CD14-positive monocyte (primary cell): ENCODE measurements around the gene CISD3. TPM values are rescaled to one million over a fixed set of nuclear protein-coding genes. Genes with fewer than 3 reads are reported as not detected.
A peak's percentile ranks its signal among the peaks of the same experiment; 100 is the strongest.

Source experiments
- DNase-seq, 3 donors: peaks; one replicate each; pipeline ENCODE4 v3.0.0-alpha.2; 2011 to 2022
- H2AFZ ChIP-seq: 2 replicates; pipeline ENCODE4 v1.6.0; 2012; ENCODE audit warnings: mild to moderate bottlenecking, low read depth, low read length, inconsistent platforms; ENCODE audit not compliant: insufficient read depth, poor library complexity, severe bottlenecking
- H3K27ac ChIP-seq, 2 donors: 1 replicate in 1 of 2; 2 replicates in 1 of 2; pipeline ENCODE4 v1.5.1; 2012 to 2013; ENCODE audit warnings: low read length in 2 of 2, control low read depth in 1 of 2, inconsistent platforms in 1 of 2, low read depth in 1 of 2, mild to moderate bottlenecking in 1 of 2
- H3K27me3 ChIP-seq, 2 donors: one replicate each; pipeline versions ENCODE4 v1.6.0 to v1.6.1; 2011 to 2013; ENCODE audit warnings: low read length in 2 of 2; ENCODE audit not compliant: control insufficient read depth in 2 of 2, insufficient read depth in 2 of 2
- H3K36me3 ChIP-seq, 2 donors: replicated peaks in 1 of 2; 1 replicate in 1 of 2; 2 replicates in 1 of 2; pipeline versions ENCODE4 v1.5.1 to v1.6.1; 2012 to 2013; ENCODE audit warnings: low read length in 2 of 2, control low read depth in 1 of 2, inconsistent platforms in 1 of 2, mild to moderate bottlenecking in 1 of 2; ENCODE audit not compliant: insufficient read depth in 2 of 2, control insufficient read depth in 1 of 2
- H3K4me1 ChIP-seq, 2 donors: 1 replicate in 1 of 2; 2 replicates in 1 of 2; pipeline versions ENCODE4 v1.5.1 to v1.6.1; 2012 to 2013; ENCODE audit warnings: low read length in 2 of 2, control low read depth in 1 of 2, inconsistent platforms in 1 of 2, mild to moderate bottlenecking in 1 of 2, moderate library complexity in 1 of 2; ENCODE audit not compliant: insufficient read depth in 2 of 2, control insufficient read depth in 1 of 2
- H3K4me2 ChIP-seq: replicated peaks from 2 replicates; pipeline ENCODE3; 2012; ENCODE audit warnings: low read length, moderate library complexity, mild to moderate bottlenecking; ENCODE audit not compliant: poor library complexity, severe bottlenecking; ENCODE audit errors: extremely low read depth
- H3K4me3 ChIP-seq, 3 experiments: fragments of 200-600 bp in 1 of 3; sonication (generic) in 1 of 3; replicated peaks in 1 of 3; 1 replicate in 2 of 3; 2 replicates in 1 of 3; pipeline ENCODE4 v1.5.1; 2011 to 2013; ENCODE audit warnings: low read length in 3 of 3, mild to moderate bottlenecking in 3 of 3, control low read depth in 2 of 3, low read depth in 2 of 3, inconsistent platforms in 1 of 3, moderate library complexity in 1 of 3
- H3K79me2 ChIP-seq: 2 replicates; pipeline ENCODE4 v1.6.0; 2012; ENCODE audit warnings: mild to moderate bottlenecking, control low read depth, inconsistent platforms, low read length, moderate library complexity; ENCODE audit not compliant: insufficient read depth
- H3K9ac ChIP-seq: 2 replicates; pipeline ENCODE4 v1.6.0; 2017; ENCODE audit warnings: low read length, mild to moderate bottlenecking; ENCODE audit not compliant: insufficient read depth, poor library complexity, severe bottlenecking
- H3K9me3 ChIP-seq, 2 donors: replicated peaks in 1 of 2; 1 replicate in 1 of 2; 2 replicates in 1 of 2; pipeline versions ENCODE4 v1.5.1 to v1.6.1; 2012 to 2013; ENCODE audit warnings: low read length in 2 of 2, control low read depth in 1 of 2; ENCODE audit not compliant: control insufficient read depth in 1 of 2, insufficient read depth in 1 of 2
- H4K20me1 ChIP-seq: 2 replicates; pipeline ENCODE4 v1.6.0; 2012; ENCODE audit warnings: mild to moderate bottlenecking, low read length, control low read depth, moderate library complexity; ENCODE audit not compliant: insufficient read depth
- H3K27ac Mint-ChIP-seq, 7 donors: one replicate each; pipeline ENCODE4 v1.8.0; 2020; ENCODE audit warnings: mild to moderate bottlenecking in 7 of 7, mixed read lengths in 7 of 7, moderate library complexity in 6 of 7, inconsistent platforms in 2 of 7
- H3K27me3 Mint-ChIP-seq, 3 donors: one replicate each; pipeline ENCODE4 v1.8.0; 2021 to 2022; ENCODE audit warnings: low read depth in 3 of 3, mild to moderate bottlenecking in 3 of 3, mixed read lengths in 3 of 3, moderate library complexity in 3 of 3, inconsistent platforms in 1 of 3
- H3K36me3 Mint-ChIP-seq, 2 donors: one replicate each; pipeline ENCODE4 v1.8.0; 2020; ENCODE audit warnings: mixed read lengths in 2 of 2, inconsistent platforms in 1 of 2, mild to moderate bottlenecking in 1 of 2
- H3K4me1 Mint-ChIP-seq: one replicate; pipeline ENCODE4 v1.8.0; 2020; ENCODE audit warnings: mild to moderate bottlenecking, mixed read lengths
- H3K4me3 Mint-ChIP-seq, 2 donors: one replicate each; pipeline ENCODE4 v1.8.0; 2020; ENCODE audit warnings: mild to moderate bottlenecking in 2 of 2, mixed read lengths in 2 of 2, moderate library complexity in 1 of 2
- H3K9me3 Mint-ChIP-seq, 7 donors: one replicate each; pipeline ENCODE4 v1.8.0; 2020 to 2022; ENCODE audit warnings: mixed read lengths in 7 of 7, mild to moderate bottlenecking in 6 of 7, moderate library complexity in 6 of 7, inconsistent platforms in 2 of 7
- WGBS: methylation state at CpG from one replicate; pipeline ENCODE4 v1.1.5; 2013; ENCODE audit warnings: missing lambda C conversion rate; ENCODE audit not compliant: insufficient coverage; 5-methylcytosine and 5-hydroxymethylcytosine counted together
- intact Hi-C, 2 donors: fragments of 100-400 bp; cut with micrococcal nuclease; formaldehyde crosslinking; loops; one replicate each; pipeline versions ENCODE4 v1.15.0 to v1.15.1; 2023
- polyA plus RNA-seq, 3 donors: library from polyadenylated mRNA; depleted of rRNA in 1 of 3; unstranded in 2 of 3; stranded (reverse) in 1 of 3; fragments of 300-500 nt in 2 of 3; fragments of >200 nt in 1 of 3; fragmentation: Illumina TruSeq in 2 of 3; gene quantifications; 1 replicate in 2 of 3; 2 replicates in 1 of 3; pipeline ENCODE4 v1.2.3, GENCODE V29; 2012 to 2021
- TF ChIP-seq, protein P1 (sequence below): fragments of 200-600 bp; IDR thresholded peaks from one replicate; pipeline ENCODE4 v1.8.0; 2022; ENCODE audit warnings: antibody characterized with exemption, mild to moderate bottlenecking

CISD3 gene
- polyA plus RNA-seq, 3 donors: 7.1 to 61.2 (median 53.4) TPM

DNA sequence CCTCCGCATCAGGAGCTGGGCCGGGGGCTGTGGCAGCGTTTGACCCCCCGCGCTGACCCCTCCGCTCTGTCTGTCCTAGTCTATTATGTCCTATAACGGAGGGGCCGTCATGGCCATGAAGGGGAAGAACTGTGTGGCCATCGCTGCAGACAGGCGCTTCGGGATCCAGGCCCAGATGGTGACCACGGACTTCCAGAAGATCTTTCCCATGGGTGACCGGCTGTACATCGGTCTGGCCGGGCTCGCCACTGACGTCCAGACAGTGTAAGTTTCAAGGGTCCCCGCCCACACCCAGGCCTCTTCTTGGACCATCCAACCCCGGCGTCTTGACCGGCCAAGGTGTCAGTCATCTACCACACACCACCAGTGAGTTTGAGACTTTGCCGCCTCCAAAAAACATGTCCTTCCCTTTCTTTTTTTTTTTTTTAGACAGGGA, 22.9 kb downstream of the CISD3 start:
- peak overlapping the region; percentile 96 to 100 (median 99) for H3K27ac Mint-ChIP-seq
- TF ChIP-seq, protein P1, sequence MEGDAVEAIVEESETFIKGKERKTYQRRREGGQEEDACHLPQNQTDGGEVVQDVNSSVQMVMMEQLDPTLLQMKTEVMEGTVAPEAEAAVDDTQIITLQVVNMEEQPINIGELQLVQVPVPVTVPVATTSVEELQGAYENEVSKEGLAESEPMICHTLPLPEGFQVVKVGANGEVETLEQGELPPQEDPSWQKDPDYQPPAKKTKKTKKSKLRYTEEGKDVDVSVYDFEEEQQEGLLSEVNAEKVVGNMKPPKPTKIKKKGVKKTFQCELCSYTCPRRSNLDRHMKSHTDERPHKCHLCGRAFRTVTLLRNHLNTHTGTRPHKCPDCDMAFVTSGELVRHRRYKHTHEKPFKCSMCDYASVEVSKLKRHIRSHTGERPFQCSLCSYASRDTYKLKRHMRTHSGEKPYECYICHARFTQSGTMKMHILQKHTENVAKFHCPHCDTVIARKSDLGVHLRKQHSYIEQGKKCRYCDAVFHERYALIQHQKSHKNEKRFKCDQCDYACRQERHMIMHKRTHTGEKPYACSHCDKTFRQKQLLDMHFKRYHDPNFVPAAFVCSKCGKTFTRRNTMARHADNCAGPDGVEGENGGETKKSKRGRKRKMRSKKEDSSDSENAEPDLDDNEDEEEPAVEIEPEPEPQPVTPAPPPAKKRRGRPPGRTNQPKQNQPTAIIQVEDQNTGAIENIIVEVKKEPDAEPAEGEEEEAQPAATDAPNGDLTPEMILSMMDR: no peak
- intact Hi-C loops: loop anchor here (5.0 to 10.0 kb wide), 2 partner anchors 52 to 76 kb away; no protein-coding TSS in a partner anchor
- Histone ChIP-seq H3K27ac (peak overlapping the region; percentile 97 to 98), H3K4me2 (peak overlapping the region; percentile 94), H3K27me3 (peaks cover 7 to 30% of the 10 kb centered on the region in 2 donors), H3K36me3 (peaks cover 34 to 36% of the 10 kb centered on the region in 2 donors), H3K4me3 (peak overlapping the region; percentile 96 to 99 (median 98)), H3K9ac (peak overlapping the region; percentile 95), H4K20me1 (peaks cover 34% of the 10 kb centered on the region), H2AFZ (peak overlapping the region; percentile 85), H3K4me1 (peaks cover 49 to 55% of the 10 kb centered on the region in 2 donors), H3K79me2 (peaks cover 43% of the 10 kb centered on the region), H3K9me3 (no peaks in the 10 kb centered on the region)
- H3K4me1 Mint-ChIP-seq: peaks cover 47% of the 10 kb centered on the region
- DNase-seq: no peak
- H3K36me3 Mint-ChIP-seq: peaks cover 28 to 44% of the 10 kb centered on the region in 2 donors
- peak overlapping the region; percentile 94 to 100 for H3K4me3 Mint-ChIP-seq
- 11% methylated on average over 22 of the region's 22 CpGs for WGBS
- H3K9me3 Mint-ChIP-seq: peaks cover 0 to 11% (median 0%) of the 10 kb centered on the region in 7 donors
- H3K27me3 Mint-ChIP-seq: peaks cover 21 to 32% (median 28%) of the 10 kb centered on the region in 3 donors

DNA sequence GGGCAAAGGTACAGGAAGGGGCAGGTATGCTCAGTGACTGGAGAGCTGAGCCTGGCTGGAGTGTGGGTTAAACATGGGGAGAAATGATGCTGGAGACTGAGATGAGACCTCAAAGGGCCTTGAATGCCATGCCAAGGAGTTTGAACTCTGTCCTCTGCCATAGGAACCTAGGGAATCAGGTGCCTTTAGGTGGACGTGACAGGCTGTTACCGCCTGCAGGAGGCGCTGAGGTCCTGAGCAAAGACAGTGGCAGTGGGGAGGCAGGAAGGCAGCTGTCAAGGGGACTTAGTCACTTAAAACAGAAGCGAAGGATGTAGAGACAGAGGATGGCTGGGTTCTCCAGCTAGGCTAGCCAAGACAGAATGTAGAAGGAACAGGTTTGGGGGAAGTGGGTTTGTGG, 31.5 kb downstream of the CISD3 start:
- WGBS: 93% methylated on average over 4 of the region's 4 CpGs
- Histone ChIP-seq H4K20me1 (peaks cover 64% of the 10 kb centered on the region), H3K4me3 (no peak overlapping the region), H2AFZ (no peak overlapping the region), H3K27me3 (no peaks in the 10 kb centered on the region), H3K9ac (no peak overlapping the region), H3K27ac (no peak overlapping the region), H3K36me3 (peaks cover 89 to 98% of the 10 kb centered on the region in 2 donors), H3K4me2 (no peak overlapping the region), H3K4me1 (no peaks in the 10 kb centered on the region), H3K9me3 (no peaks in the 10 kb centered on the region), H3K79me2 (peaks cover 6% of the 10 kb centered on the region)
- H3K4me3 Mint-ChIP-seq: no peak overlapping the region
- no peak for DNase-seq
- no peaks in the 10 kb centered on the region for H3K27me3 Mint-ChIP-seq
- peak overlapping the region in 2 of 7 donors; percentile 4 to 55 for H3K27ac Mint-ChIP-seq
- H3K36me3 Mint-ChIP-seq: peaks cover 85 to 98% of the 10 kb centered on the region in 2 donors
- no peaks in the 10 kb centered on the region for H3K9me3 Mint-ChIP-seq
- TF ChIP-seq, protein P1: no peak
- intact Hi-C loops: no loop called here
- H3K4me1 Mint-ChIP-seq: no peaks in the 10 kb centered on the region
